Stimulated activated CD4-positive, alpha-beta T cell treated with anti-CD3 and anti-CD28 coated beads, Interleukin-15, amount 100 ng/mL, for 24 hours (primary cell): ENCODE results near the gene CLDN6.

Experiments
- DNase-seq: peaks from one replicate; pipeline ENCODE4 v3.0.0-alpha.2; 2020

The CLDN6 gene

GRCh38 chr16:2968738-2969544 is 49.0 kb downstream of the CLDN6 start, which contains the start of gene PAQR4:
Gene PAQR4, plus strand, starts transcription at chr16:2969348. Its CDS starts 327 bp downstream, at chr16:2969675.
- DNase-seq = peak; percentile 89

- no peak for DNase-seq
Measured at GRCh38 chr16:2968368-2968737, 49.6 kb downstream of the CLDN6 start.

DNA sequence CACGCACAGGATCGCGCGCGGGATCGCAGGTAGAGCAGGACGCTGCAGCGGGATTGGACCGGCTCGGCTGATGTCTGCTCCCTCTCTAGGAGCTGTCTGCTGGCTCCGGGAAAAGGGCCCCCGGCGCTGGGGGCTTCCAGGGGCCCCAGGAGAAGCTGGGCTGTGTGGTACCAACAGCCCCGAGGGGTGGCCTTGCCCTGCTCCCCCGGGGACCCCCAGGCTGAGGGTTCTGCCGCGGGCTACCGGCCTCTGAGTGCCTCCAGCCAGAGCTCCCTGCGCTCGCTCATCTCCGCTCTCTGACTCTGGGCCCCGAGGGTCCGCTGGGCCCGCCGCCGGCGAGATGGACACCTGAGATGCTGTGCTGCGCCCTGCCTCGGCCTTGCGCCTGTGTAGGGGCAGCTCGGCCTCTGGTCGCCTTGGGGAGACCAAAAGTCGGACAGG is 50.2 kb downstream of the CLDN6 start:
- no peak for DNase-seq

- DNase-seq = peak; percentile 23
Measured at GRCh38 chr16:2967211-2967631, 50.8 kb downstream of the CLDN6 start.

DNA sequence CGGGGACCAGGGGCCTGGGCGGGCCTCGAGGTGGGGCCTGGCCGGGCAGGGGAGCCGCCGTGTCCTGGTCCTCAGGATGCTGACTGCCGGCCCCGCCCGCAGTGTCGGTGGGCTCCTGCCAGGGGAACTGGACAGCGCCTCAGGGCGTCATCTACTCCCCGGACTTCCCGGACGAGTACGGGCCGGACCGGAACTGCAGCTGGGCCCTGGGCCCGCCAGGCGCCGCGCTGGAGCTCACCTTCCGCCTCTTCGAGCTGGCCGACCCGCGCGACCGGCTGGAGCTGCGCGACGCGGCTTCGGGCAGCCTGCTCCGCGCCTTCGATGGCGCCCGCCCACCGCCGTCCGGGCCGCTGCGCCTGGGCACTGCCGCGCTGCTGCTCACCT is 51.2 kb downstream of the CLDN6 start:
- peak; percentile 27 for DNase-seq

DNA sequence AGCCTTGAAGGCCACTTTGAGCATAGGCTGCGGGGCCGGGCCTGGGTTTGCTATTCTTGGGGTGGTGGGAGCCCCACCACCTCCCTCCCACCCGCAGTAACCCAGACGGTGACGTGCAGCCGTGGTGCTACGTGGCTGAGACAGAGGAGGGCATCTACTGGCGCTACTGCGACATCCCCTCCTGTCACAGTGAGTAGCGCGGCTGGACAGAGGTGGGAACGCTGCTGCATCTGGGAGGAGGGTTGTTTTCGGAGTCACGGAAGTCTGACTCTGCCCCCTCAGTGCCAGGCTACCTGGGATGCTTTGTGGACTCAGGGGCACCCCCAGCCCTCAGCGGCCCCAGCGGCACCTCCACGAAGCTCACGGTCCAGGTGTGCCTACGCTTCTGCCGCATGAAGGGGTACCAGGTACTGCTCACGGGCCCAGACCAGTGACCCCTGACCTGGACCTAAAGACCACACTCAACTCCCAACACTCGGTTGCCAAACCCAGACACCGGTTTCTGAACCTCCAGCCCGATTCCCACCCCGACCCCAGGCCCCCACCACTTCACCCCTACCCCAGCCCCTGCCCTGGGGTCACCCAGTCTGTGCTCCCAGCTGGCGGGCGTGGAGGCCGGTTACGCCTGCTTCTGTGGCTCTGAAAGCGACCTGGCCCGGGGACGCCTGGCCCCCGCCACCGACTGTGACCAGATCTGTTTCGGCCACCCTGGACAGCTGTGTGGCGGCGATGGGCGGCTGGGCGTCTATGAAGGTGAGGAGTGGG is 51.8 kb downstream of the CLDN6 start:
- DNase-seq = no peak
